Stimulated activated CD8-positive, alpha-beta memory T cell treated with anti-CD3 and anti-CD28 coated beads, Interleukin-4, amount 100 ng/mL, for 24 hours (primary cell): ENCODE results near the gene ASH1L.
"Not testable (repeated sequence)": the region's sequence is repeated elsewhere in the genome, so short reads cannot be mapped to it uniquely, and the experiment has no call there.

Experiments used
- DNase-seq: peaks from one replicate; pipeline ENCODE4 v3.0.0-alpha.2; 2020; ENCODE audit warnings: low read depth

Gene ASH1L

GRCh38 chr1:155304558-155305063 lies 258.0 kb downstream of the ASH1L start:
- DNase-seq, result no peak

- DNase-seq, result no peak
Observed at GRCh38 chr1:155301342-155301841, 261.2 kb downstream of the ASH1L start, which contains the start of gene PKLR. Gene PKLR (minus strand): TSS chr1:155301438. CDS start chr1:155301395, 43 bp downstream.

- no peak for DNase-seq
Observed at GRCh38 chr1:155300553-155301329, 261.9 kb downstream of the ASH1L start.

GRCh38 chr1:155300024-155300423 lies 262.6 kb downstream of the ASH1L start:
- DNase-seq, result no peak

GRCh38 chr1:155297384-155297783 lies 265.2 kb downstream of the ASH1L start:
- no peak for DNase-seq

GRCh38 chr1:155296661-155297060 lies 265.9 kb downstream of the ASH1L start:
- no peak for DNase-seq

GRCh38 chr1:155295942-155296267 lies 266.7 kb downstream of the ASH1L start:
- no peak for DNase-seq

- no peak for DNase-seq
Observed at GRCh38 chr1:155295183-155295941, 267.2 kb downstream of the ASH1L start.

- DNase-seq, result no peak
Observed at GRCh38 chr1:155294520-155295182, 268.0 kb downstream of the ASH1L start.

GRCh38 chr1:155293086-155293749 lies 269.4 kb downstream of the ASH1L start:
- DNase-seq, result no peak

- not testable (repeated sequence) for DNase-seq
Observed at GRCh38 chr1:155291006-155291405, 271.6 kb downstream of the ASH1L start.

- DNase-seq, result no peak
Observed at GRCh38 chr1:155287987-155288543, 274.5 kb downstream of the ASH1L start.

GRCh38 chr1:155286544-155286943 lies 276.1 kb downstream of the ASH1L start:
- DNase-seq, result no peak

GRCh38 chr1:155285631-155286044 lies 277.0 kb downstream of the ASH1L start:
- DNase-seq, result no peak
